Panc1 (cell line): ENCODE data around the gene FSTL1. TPM values are rescaled to one million over a fixed set of nuclear protein-coding genes. Genes with fewer than 3 reads are reported as not detected.

Experiments
- ATAC-seq: fragments of 200-7000 bp; cut with Tn5 transposase; 2 replicates; pipeline ENCODE4 v1.9.1; 2020; ENCODE audit warnings: mild to moderate bottlenecking, moderate library complexity
- BruUV-seq: library from RNA; stranded (reverse); fragments of 400-500 nt; replicated peaks from 2 replicates; lab custom pipeline; 2021; lab: Mats Ljungman, UMichigan
- CTCF ChIA-PET: fragments of 300-600 bp; sonication (Branson Sonifier 250); formaldehyde crosslinking; loops from one replicate; lab custom pipeline; 2022; ENCODE audit warnings: antibody characterized with exemption; lab: Charles Lee
- POLR2A ChIA-PET: fragments of 300-600 bp; sonication (Branson Sonifier 250); formaldehyde crosslinking; loops from one replicate; lab custom pipeline; 2022; ENCODE audit warnings: antibody characterized with exemption; lab: Charles Lee
- DNase-seq: peaks from one replicate; pipeline ENCODE4 v3.0.0-alpha.2; 2010; ENCODE audit warnings: low read depth, low spot score
- H3K27ac ChIP-seq: 2 replicates; pipeline ENCODE4 v1.5.1; 2011; ENCODE audit warnings: mild to moderate bottlenecking, low read length, inconsistent platforms
- H3K27me3 ChIP-seq: fragments of 200-500 bp; sonication (Bioruptor generic); 2 replicates; pipeline ENCODE4 v1.6.0; 2014; ENCODE audit warnings: low read length, inconsistent platforms; ENCODE audit not compliant: control insufficient read depth, insufficient read depth
- H3K36me3 ChIP-seq: fragments of 200-500 bp; sonication (Bioruptor generic); 2 replicates; pipeline ENCODE4 v1.5.1; 2014; ENCODE audit warnings: inconsistent platforms, mild to moderate bottlenecking, low read length, moderate library complexity; ENCODE audit not compliant: control insufficient read depth, insufficient read depth
- H3K4me1 ChIP-seq: 2 replicates; pipeline ENCODE4 v1.5.1; 2011; ENCODE audit warnings: inconsistent platforms, mild to moderate bottlenecking, low read length, moderate library complexity; ENCODE audit not compliant: control insufficient read depth, insufficient read depth
- H3K4me3 ChIP-seq, 2 experiments: 2 replicates each; pipeline ENCODE4 v1.5.1; 2011 to 2012; ENCODE audit warnings: low read depth in 2 of 2, low read length in 2 of 2, mild to moderate bottlenecking in 2 of 2, inconsistent platforms in 1 of 2, moderate library complexity in 1 of 2
- H3K9me3 ChIP-seq: fragments of 200-500 bp; sonication (Bioruptor generic); 2 replicates; pipeline ENCODE4 v1.5.1; 2014; ENCODE audit warnings: low read depth, mild to moderate bottlenecking, inconsistent platforms, low read length, moderate library complexity; ENCODE audit not compliant: control insufficient read depth, insufficient read depth
- CTCF ChIP-seq: fragments of 450-650 bp; IDR thresholded peaks from 2 replicates; pipeline ENCODE4 v1.5.1; 2017; ENCODE audit warnings: mild to moderate bottlenecking
- POLR2AphosphoS5 ChIP-seq: IDR thresholded peaks from 2 replicates; pipeline ENCODE4 v1.6.1; 2012; ENCODE audit warnings: mild to moderate bottlenecking, low read depth, low read length, moderate library complexity
- REST ChIP-seq, 2 experiments: IDR thresholded peaks; 2 replicates each; pipeline ENCODE4 v1.6.1; 2011 to 2012; ENCODE audit warnings: low read depth in 2 of 2, control low read depth in 1 of 2, low read length in 1 of 2, mild to moderate bottlenecking in 1 of 2, moderate library complexity in 1 of 2; ENCODE audit not compliant: insufficient read depth in 1 of 2
- SIN3A ChIP-seq: IDR thresholded peaks from 2 replicates; pipeline ENCODE4 v1.6.1; 2012; ENCODE audit warnings: low read depth, mild to moderate bottlenecking, low read length, moderate library complexity, borderline replicate concordance; ENCODE audit not compliant: insufficient read depth
- TCF7L2 ChIP-seq: IDR thresholded peaks from 2 replicates; pipeline ENCODE4 v1.6.1; 2011; ENCODE audit warnings: mild to moderate bottlenecking, low read depth, low read length, inconsistent platforms
- in situ Hi-C: cut with HindIII; loops from 2 replicates; pipeline ENCODE4 v1.10.0; 2016; ENCODE audit warnings: low sequenced_read_pairs, low pct_unique_long_range_greater_than_20kb
- intact Hi-C: fragments of 100-400 bp; cut with micrococcal nuclease; formaldehyde crosslinking; loops from one replicate; pipeline ENCODE4 v1.10.0; 2022; ENCODE audit not compliant: unreplicated experiment
- total RNA-seq: library from RNA; stranded (reverse); gene quantifications from one replicate; pipeline ENCODE4 v1.2.1, GENCODE V29; 2021; ENCODE audit not compliant: unreplicated experiment

The FSTL1 gene
- total RNA-seq, 1 experiment from 2014 or later, result 9.2 TPM

- H3K9me3 ChIP-seq, result no peaks in the 10 kb centered on the region
- ChIA-PET POLR2A (no interaction called here), CTCF (no interaction called here)
- no peak for DNase-seq
- intact Hi-C loops (no loop called here), in situ Hi-C loops (no loop called here)
- no peak overlapping the region for H3K27ac ChIP-seq
- TF ChIP-seq TCF7L2 (no peak), CTCF (no peak), POLR2AphosphoS5 (no peak), SIN3A (no peak), REST (IDR thresholded peaks at IDR 0.05; ENCODE audit: insufficient read depth in 1 of 2, low read depth in 2 of 2, low read length in 1 of 2) (no peak)
- ATAC-seq, result no peak
- H3K4me3 ChIP-seq, result no peak overlapping the region
- H3K36me3 ChIP-seq, result no peaks in the 10 kb centered on the region
- H3K4me1 ChIP-seq, result no peaks in the 10 kb centered on the region
- no TSS peak for BruUV-seq
- H3K27me3 ChIP-seq, result peaks cover 2% of the 10 kb centered on the region; the same call in 1 of the 2 replicates
Observed at GRCh38 chr3:120470870-120471269, 20.1 kb upstream of the FSTL1 start.

- CTCF ChIA-PET, result no interaction called here
- H3K9me3 ChIP-seq, result no peaks in the 10 kb centered on the region
- no peak for DNase-seq
- in situ Hi-C loops, result no loop called here
- intact Hi-C loops, result no loop called here
- BruUV-seq, result no TSS peak
- TF ChIP-seq SIN3A, result no peak
- no peak for TF ChIP-seq REST (IDR thresholded peaks at IDR 0.05; ENCODE audit: insufficient read depth in 1 of 2, low read depth in 2 of 2, low read length in 1 of 2)
- no peak for TF ChIP-seq TCF7L2
- no peak for TF ChIP-seq POLR2AphosphoS5
- no peak for TF ChIP-seq CTCF
- no peak overlapping the region for H3K4me3 ChIP-seq
- no peaks in the 10 kb centered on the region for H3K36me3 ChIP-seq
- no peaks in the 10 kb centered on the region for H3K4me1 ChIP-seq
- POLR2A ChIA-PET, result no interaction called here
- H3K27me3 ChIP-seq, result peaks cover 2% of the 10 kb centered on the region; the same call in 1 of the 2 replicates
- no peak overlapping the region for H3K27ac ChIP-seq
- no peak for ATAC-seq
Observed at GRCh38 chr3:120469882-120470301, 19.1 kb upstream of the FSTL1 start.
